ENCODE data around the gene DLGAP1.
"Not testable (repeated sequence)": the region's sequence is repeated elsewhere in the genome, so short reads cannot be mapped to it uniquely, and the experiment has no call there.

- not testable (repeated sequence) for TF ChIP-seq CTCF (IDR thresholded peaks at IDR 0.05 in 4 of 5, conservative IDR thresholded peaks at IDR 0.05 in 1 of 5); POLR2A (IDR thresholded peaks at IDR 0.05)
These were observed 848.2 kb downstream of the DLGAP1 start for GRCh38 chr18:3606863-3607262.
